Lower leg skin (tissue), 4 donors: ENCODE results near the gene NEU2. TPM values are rescaled to one million over a fixed set of nuclear protein-coding genes. Genes with fewer than 3 reads are reported as not detected.

Experiments used
- DNase-seq, 2 donors: peaks; one replicate each; pipeline ENCODE4 v3.0.0-alpha.2; 2019; ENCODE audit warnings: low spot score in 2 of 2
- H3K4me3 ChIP-seq: fragments of 200-600 bp; sonication (generic); 2 replicates; pipeline ENCODE4 v1.5.1; 2017; ENCODE audit warnings: mild to moderate bottlenecking, low read depth; ENCODE audit not compliant: poor library complexity, severe bottlenecking
- CTCF ChIP-seq, 3 donors: fragments of 450-650 bp; IDR thresholded peaks; one replicate each; pipeline ENCODE4 v1.5.1; 2016; ENCODE audit warnings: antibody characterized with exemption in 3 of 3, mild to moderate bottlenecking in 3 of 3, moderate library complexity in 2 of 3
- POLR2A ChIP-seq, 2 donors: fragments of 450-650 bp; IDR thresholded peaks; one replicate each; pipeline ENCODE4 v1.6.1; 2016 to 2017; ENCODE audit warnings: antibody characterized with exemption in 2 of 2, mild to moderate bottlenecking in 1 of 2, moderate library complexity in 1 of 2
- WGBS, 2 donors: methylation state at CpG; one replicate each; pipeline ENCODE4 v1.1.5; 2018; 5-methylcytosine and 5-hydroxymethylcytosine counted together
- intact Hi-C: fragments of 100-400 bp; cut with DNase I; formaldehyde crosslinking; loops from one replicate; pipeline ENCODE4 v1.15.0; 2023; ENCODE audit warnings: low total_unique reads
- total RNA-seq, 4 donors: library from RNA; depleted of rRNA; stranded (reverse); fragments of >200 nt; gene quantifications; one replicate each; pipeline ENCODE4 v1.1.0, GENCODE V29; 2016

The NEU2 gene
- total RNA-seq, 4 donors from 2014 or later = 1.3 to 29.9 (median 14.2) TPM

- DNase-seq = no peak
- intact Hi-C loops = no loop called here
- 30 to 38% methylated on average over 4 of the region's 4 CpGs for WGBS, 2 donors
- TF ChIP-seq CTCF (IDR thresholded peaks at IDR 0.05) (no peak), POLR2A (IDR thresholded peaks at IDR 0.05) (no peak)
- no peak overlapping the region for H3K4me3 ChIP-seq
Observed at GRCh38 chr2:232993231-232993821, 39.1 kb upstream of the NEU2 start.

GRCh38 chr2:232994446-232994845 is 38.0 kb upstream of the NEU2 start:
- 78% methylated on average over 5 of the region's 5 CpGs for WGBS, 2 donors
- intact Hi-C loops = no loop called here
- no peak for TF ChIP-seq POLR2A (IDR thresholded peaks at IDR 0.05)
- no peak for TF ChIP-seq CTCF (IDR thresholded peaks at IDR 0.05)
- DNase-seq = peak in 1 of 2 donors; percentile 56
- H3K4me3 ChIP-seq = no peak overlapping the region

GRCh38 chr2:232997749-232998665 is 34.5 kb upstream of the NEU2 start:
- H3K4me3 ChIP-seq = no peak overlapping the region
- intact Hi-C loops = no loop called here
- TF ChIP-seq CTCF (IDR thresholded peaks at IDR 0.05) (no peak), POLR2A (IDR thresholded peaks at IDR 0.05) (no peak)
- WGBS, 2 donors = 89 to 94% methylated on average over 15 to 18 of the region's 18 CpGs
- DNase-seq = peak in 1 of 2 donors; percentile 50

GRCh38 chr2:232998666-232998985 is 33.8 kb upstream of the NEU2 start:
- TF ChIP-seq POLR2A (IDR thresholded peaks at IDR 0.05) (no peak), CTCF (IDR thresholded peaks at IDR 0.05) (no peak)
- 86 to 89% methylated on average over 5 of the region's 5 CpGs for WGBS, 2 donors
- intact Hi-C loops = no loop called here
- no peak overlapping the region for H3K4me3 ChIP-seq
- peak in 1 of 2 donors; percentile 59 for DNase-seq

GRCh38 chr2:232999354-232999753 is 33.1 kb upstream of the NEU2 start:
- intact Hi-C loops = no loop called here
- WGBS, 2 donors = 54 to 62% methylated on average over 7 of the region's 7 CpGs
- peak in 1 of 2 donors; percentile 70 for DNase-seq
- H3K4me3 ChIP-seq = no peak overlapping the region
- TF ChIP-seq POLR2A (IDR thresholded peaks at IDR 0.05) = no peak

GRCh38 chr2:233000886-233001750 is 31.4 kb upstream of the NEU2 start:
- DNase-seq = peak in 1 of 2 donors; percentile 71
- intact Hi-C loops = no loop called here
- WGBS, 2 donors = 93 to 94% methylated on average over 20 of the region's 20 CpGs
- no peak overlapping the region for H3K4me3 ChIP-seq
- no peak for TF ChIP-seq CTCF (IDR thresholded peaks at IDR 0.05)
- no peak for TF ChIP-seq POLR2A (IDR thresholded peaks at IDR 0.05)
